GM23338 (cell line): Measurements from ENCODE around the gene ATP5MK. TPM values are rescaled to one million over a fixed set of nuclear protein-coding genes. Genes with fewer than 3 reads are reported as not detected.

Experiments
- ATAC-seq: fragments of 200-7000 bp; cut with Tn5 transposase; 3 replicates; pipeline ENCODE4 v1.9.1; 2020
- DNase-seq: peaks from one replicate; pipeline ENCODE4 v3.0.0-alpha.2; 2015; ENCODE audit warnings: low spot score
- H2AFZ ChIP-seq: fragments of 200-600 bp; sonication (generic); 2 replicates; pipeline ENCODE4 v1.8.0; 2016; ENCODE audit warnings: antibody characterized with exemption, mild to moderate bottlenecking, moderate library complexity
- H3F3A ChIP-seq: fragments of 200-600 bp; sonication (generic); replicated peaks from 2 replicates; pipeline ENCODE4 v1.8.0; 2017; ENCODE audit warnings: antibody characterized with exemption, mixed run types, low read depth
- H3K27ac ChIP-seq: fragments of 200-600 bp; sonication (generic); 2 replicates; pipeline ENCODE4 v1.6.1; 2016; ENCODE audit warnings: low read depth
- H3K27me3 ChIP-seq: fragments of 200-600 bp; sonication (generic); 2 replicates; pipeline ENCODE4 v1.8.0; 2016; ENCODE audit warnings: mild to moderate bottlenecking, mixed run types, moderate library complexity; ENCODE audit not compliant: insufficient read depth
- H3K36me3 ChIP-seq: fragments of 200-600 bp; sonication (generic); 2 replicates; pipeline ENCODE4 v1.8.0; 2016; ENCODE audit warnings: mild to moderate bottlenecking; ENCODE audit not compliant: insufficient read depth
- H3K4me1 ChIP-seq: fragments of 200-600 bp; sonication (generic); 2 replicates; pipeline ENCODE4 v1.8.0; 2016; ENCODE audit warnings: mild to moderate bottlenecking, moderate library complexity; ENCODE audit not compliant: insufficient read depth
- H3K4me2 ChIP-seq: fragments of 200-600 bp; sonication (generic); 2 replicates; pipeline ENCODE4 v1.7.1; 2017; ENCODE audit warnings: mixed run types
- H3K4me3 ChIP-seq: fragments of 200-600 bp; sonication (generic); 2 replicates; pipeline ENCODE4 v1.6.1; 2016; ENCODE audit warnings: mixed run types
- H3K79me2 ChIP-seq: fragments of 200-600 bp; sonication (generic); replicated peaks from 2 replicates; pipeline ENCODE4 v1.8.0; 2017; ENCODE audit warnings: mild to moderate bottlenecking; ENCODE audit not compliant: insufficient read depth
- H3K9me2 ChIP-seq: fragments of 200-600 bp; sonication (generic); 2 replicates; pipeline ENCODE4 v1.8.0; 2017; ENCODE audit not compliant: insufficient read depth
- H4K20me1 ChIP-seq: fragments of 200-600 bp; sonication (generic); replicated peaks from 2 replicates; pipeline ENCODE4 v1.8.0; 2017; ENCODE audit warnings: mild to moderate bottlenecking; ENCODE audit not compliant: insufficient read depth
- H3K27ac Mint-ChIP-seq: 2 replicates; pipeline ENCODE4 v1.8.0; 2020; ENCODE audit warnings: inconsistent platforms, mild to moderate bottlenecking, moderate library complexity, mixed read lengths
- H3K27me3 Mint-ChIP-seq: 3 replicates; pipeline ENCODE4 v1.8.0; 2022; ENCODE audit warnings: low read depth, mild to moderate bottlenecking, moderate library complexity, mixed read lengths, inconsistent platforms; ENCODE audit not compliant: insufficient read depth, poor library complexity
- H3K36me3 Mint-ChIP-seq: 3 replicates; pipeline ENCODE4 v1.8.0; 2021; ENCODE audit warnings: low read depth, mild to moderate bottlenecking, inconsistent platforms, moderate library complexity, mixed read lengths
- H3K4me1 Mint-ChIP-seq: 3 replicates; pipeline ENCODE4 v1.8.0; 2020; ENCODE audit warnings: mild to moderate bottlenecking, inconsistent platforms, mixed read lengths
- H3K4me3 Mint-ChIP-seq: 3 replicates; pipeline ENCODE4 v1.8.0; 2021; ENCODE audit warnings: moderate library complexity, mild to moderate bottlenecking, inconsistent platforms, mixed read lengths
- H3K9me3 Mint-ChIP-seq: 3 replicates; pipeline ENCODE4 v1.8.0; 2020; ENCODE audit warnings: moderate library complexity, mild to moderate bottlenecking, inconsistent platforms, mixed read lengths
- CREB1 ChIP-seq: fragments of 250-450 bp; sonication (Bioruptor Pico); IDR thresholded peaks from 2 replicates; pipeline ENCODE4 v1.5.0; 2020; ENCODE audit warnings: low read depth, mild to moderate bottlenecking, moderate library complexity
- CTCF ChIP-seq, 2 experiments: fragments of 200-600 bp in 1 of 2; sonication (generic) in 1 of 2; conservative IDR thresholded peaks; 2 replicates each; pipeline versions ENCODE4 v1.5.1 to v1.6.1; 2016 to 2017; ENCODE audit warnings: antibody characterized with exemption in 2 of 2, low read depth in 2 of 2, mild to moderate bottlenecking in 2 of 2, moderate library complexity in 1 of 2
- ETS1 ChIP-seq: IDR thresholded peaks from 2 replicates; pipeline ENCODE4 v1.6.1; 2016; ENCODE audit warnings: antibody characterized with exemption
- EZH2 ChIP-seq: fragments of 200-600 bp; sonication (generic); IDR thresholded peaks from one replicate; pipeline ENCODE4 v1.8.0; 2017; ENCODE audit warnings: antibody characterized with exemption, mild to moderate bottlenecking, low read depth; ENCODE audit not compliant: unreplicated experiment
- EZH2phosphoT487 ChIP-seq: fragments of 200-600 bp; sonication (generic); IDR thresholded peaks from one replicate; pipeline ENCODE4 v1.8.1; 2018; ENCODE audit warnings: antibody characterized with exemption; ENCODE audit not compliant: unreplicated experiment
- JUNB ChIP-seq: IDR thresholded peaks from one replicate; pipeline ENCODE4 v1.6.1; 2016; ENCODE audit warnings: antibody characterized with exemption; ENCODE audit not compliant: unreplicated experiment
- NANOG ChIP-seq: IDR thresholded peaks from 2 replicates; pipeline ENCODE4 v1.6.1; 2016; ENCODE audit warnings: antibody characterized with exemption, borderline replicate concordance
- POLR2AphosphoS5 ChIP-seq: IDR thresholded peaks from 2 replicates; pipeline ENCODE4 v1.6.1; 2016; ENCODE audit warnings: antibody characterized with exemption, low read depth
- STAT1 ChIP-seq: IDR thresholded peaks from one replicate; pipeline ENCODE4 v1.6.1; 2016; ENCODE audit warnings: antibody characterized with exemption; ENCODE audit not compliant: unreplicated experiment
- ZNF114 ChIP-seq: fragments of 250-450 bp; sonication (Bioruptor Pico); IDR thresholded peaks from 2 replicates; pipeline ENCODE4 v1.5.0; 2020; ENCODE audit warnings: mild to moderate bottlenecking, moderate library complexity
- ZNF331 ChIP-seq: fragments of 250-450 bp; sonication (Bioruptor Pico); IDR thresholded peaks from 2 replicates; pipeline ENCODE4 v1.5.0; 2020; ENCODE audit warnings: low read depth, mild to moderate bottlenecking, moderate library complexity
- ZNF462 ChIP-seq: fragments of 250-450 bp; sonication (Bioruptor Pico); IDR thresholded peaks from 2 replicates; pipeline ENCODE4 v1.5.0; 2020; ENCODE audit warnings: mild to moderate bottlenecking, moderate library complexity
- polyA plus RNA-seq: library from polyadenylated mRNA; unstranded; fragments of >200 nt; fragmentation: Nextera tagmentation; extraction: Ambion mirVana; gene quantifications from 2 replicates; pipeline ENCODE4 v1.2.1, GENCODE V29; 2016
- total RNA-seq: library from RNA; depleted of rRNA; stranded (reverse); fragments of >200 nt; shearing (Covaris generic); gene quantifications from 2 replicates; pipeline ENCODE4 v1.2.3, GENCODE V29; 2014
- TF ChIP-seq, protein P1 (sequence below): IDR thresholded peaks from one replicate; pipeline ENCODE4 v1.6.1; 2018; ENCODE audit warnings: antibody characterized with exemption; ENCODE audit not compliant: unreplicated experiment

ATP5MK gene
- total and polyA plus RNA-seq, 2 experiments from 2014 or later: 227 to 1,139 TPM

DNA sequence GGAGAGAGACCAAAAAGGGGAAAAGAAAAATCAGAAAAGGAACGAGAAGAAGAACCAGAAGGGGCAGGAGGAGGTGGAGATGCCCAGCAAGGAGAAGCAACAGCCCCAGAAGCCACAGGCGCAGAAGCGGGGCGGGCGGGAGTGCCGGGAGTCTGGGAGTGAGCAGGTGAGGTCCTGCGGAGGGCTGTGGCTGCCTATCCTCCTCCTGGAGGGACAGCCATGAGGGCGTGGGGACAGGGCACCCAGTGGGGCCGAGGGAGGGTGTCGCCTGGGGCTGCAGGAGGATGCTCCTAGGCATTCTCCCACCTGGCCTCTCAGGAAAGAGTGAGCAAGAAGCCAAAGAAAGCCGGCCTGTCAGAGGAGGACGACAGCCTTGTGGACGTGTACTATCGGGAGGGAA lies 44.1 kb upstream of the ATP5MK start:
- Mint-ChIP-seq H3K4me1 (no peaks in the 10 kb centered on the region), H3K4me3 (no peak overlapping the region), H3K9me3 (no peaks in the 10 kb centered on the region; the same call in 2 of the 3 replicates), H3K27ac (no peak overlapping the region), H3K27me3 (peaks cover 12% of the 10 kb centered on the region), H3K36me3 (peaks cover 92% of the 10 kb centered on the region)
- H3F3A ChIP-seq: no peaks in the 10 kb centered on the region
- no peaks in the 10 kb centered on the region for H3K27me3 ChIP-seq
- ATAC-seq: no peak
- no peaks in the 10 kb centered on the region for H3K4me1 ChIP-seq
- H3K9me2 ChIP-seq: no peaks in the 10 kb centered on the region
- no peaks in the 10 kb centered on the region for H3K79me2 ChIP-seq
- H3K4me3 ChIP-seq: no peak overlapping the region
- H3K4me2 ChIP-seq: no peak overlapping the region
- peaks cover 74% of the 10 kb centered on the region for H3K36me3 ChIP-seq
- no peak for TF ChIP-seq JUNB
- TF ChIP-seq, protein P1, sequence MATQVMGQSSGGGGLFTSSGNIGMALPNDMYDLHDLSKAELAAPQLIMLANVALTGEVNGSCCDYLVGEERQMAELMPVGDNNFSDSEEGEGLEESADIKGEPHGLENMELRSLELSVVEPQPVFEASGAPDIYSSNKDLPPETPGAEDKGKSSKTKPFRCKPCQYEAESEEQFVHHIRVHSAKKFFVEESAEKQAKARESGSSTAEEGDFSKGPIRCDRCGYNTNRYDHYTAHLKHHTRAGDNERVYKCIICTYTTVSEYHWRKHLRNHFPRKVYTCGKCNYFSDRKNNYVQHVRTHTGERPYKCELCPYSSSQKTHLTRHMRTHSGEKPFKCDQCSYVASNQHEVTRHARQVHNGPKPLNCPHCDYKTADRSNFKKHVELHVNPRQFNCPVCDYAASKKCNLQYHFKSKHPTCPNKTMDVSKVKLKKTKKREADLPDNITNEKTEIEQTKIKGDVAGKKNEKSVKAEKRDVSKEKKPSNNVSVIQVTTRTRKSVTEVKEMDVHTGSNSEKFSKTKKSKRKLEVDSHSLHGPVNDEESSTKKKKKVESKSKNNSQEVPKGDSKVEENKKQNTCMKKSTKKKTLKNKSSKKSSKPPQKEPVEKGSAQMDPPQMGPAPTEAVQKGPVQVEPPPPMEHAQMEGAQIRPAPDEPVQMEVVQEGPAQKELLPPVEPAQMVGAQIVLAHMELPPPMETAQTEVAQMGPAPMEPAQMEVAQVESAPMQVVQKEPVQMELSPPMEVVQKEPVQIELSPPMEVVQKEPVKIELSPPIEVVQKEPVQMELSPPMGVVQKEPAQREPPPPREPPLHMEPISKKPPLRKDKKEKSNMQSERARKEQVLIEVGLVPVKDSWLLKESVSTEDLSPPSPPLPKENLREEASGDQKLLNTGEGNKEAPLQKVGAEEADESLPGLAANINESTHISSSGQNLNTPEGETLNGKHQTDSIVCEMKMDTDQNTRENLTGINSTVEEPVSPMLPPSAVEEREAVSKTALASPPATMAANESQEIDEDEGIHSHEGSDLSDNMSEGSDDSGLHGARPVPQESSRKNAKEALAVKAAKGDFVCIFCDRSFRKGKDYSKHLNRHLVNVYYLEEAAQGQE: no peak
- no peak for TF ChIP-seq POLR2AphosphoS5
- TF ChIP-seq ZNF331 (CRISPR knock-in tag): no peak
- TF ChIP-seq EZH2phosphoT487: no peak
- TF ChIP-seq NANOG: no peak
- TF ChIP-seq EZH2: no peak
- TF ChIP-seq ZNF462 (CRISPR knock-in tag): no peak
- TF ChIP-seq CTCF (conservative IDR thresholded peaks at IDR 0.05; ENCODE audit: low read depth in 2 of 2): no peak
- no peak for TF ChIP-seq CREB1 (CRISPR knock-in tag)
- TF ChIP-seq ZNF114 (CRISPR knock-in tag): no peak
- TF ChIP-seq ETS1: no peak
- TF ChIP-seq STAT1: no peak
- peaks cover 9% of the 10 kb centered on the region; the same call in 1 of the 2 replicates for H4K20me1 ChIP-seq
- DNase-seq: no peak
- no peak overlapping the region for H3K27ac ChIP-seq
- no peak overlapping the region for H2AFZ ChIP-seq
